Adipocyte (in vitro differentiated cells): ENCODE measurements around the gene DIAPH2.

Experiments used
- DNase-seq: peaks from one replicate; pipeline ENCODE4 v3.0.0-alpha.2; 2015; ENCODE audit warnings: low read depth
- H3K27me3 ChIP-seq: replicated peaks from 2 replicates; pipeline ENCODE4 v1.7.0; 2013; ENCODE audit warnings: mild to moderate bottlenecking, low read length, moderate library complexity; ENCODE audit not compliant: control insufficient read depth, insufficient read depth
- H3K36me3 ChIP-seq: 2 replicates; pipeline ENCODE4 v1.7.0; 2013; ENCODE audit warnings: low read length, mild to moderate bottlenecking, moderate library complexity; ENCODE audit not compliant: control insufficient read depth, insufficient read depth, severe bottlenecking
- H3K4me1 ChIP-seq: 2 replicates; pipeline ENCODE4 v1.7.0; 2013; ENCODE audit warnings: mild to moderate bottlenecking, low read length, moderate library complexity; ENCODE audit not compliant: control insufficient read depth, insufficient read depth
- H3K4me3 ChIP-seq: 2 replicates; pipeline ENCODE4 v1.7.0; 2013; ENCODE audit warnings: mild to moderate bottlenecking, low read length, moderate library complexity
- H3K9ac ChIP-seq: 2 replicates; pipeline ENCODE4 v1.7.0; 2013; ENCODE audit warnings: mild to moderate bottlenecking, low read length, moderate library complexity
- H3K9me3 ChIP-seq: 2 replicates; pipeline ENCODE4 v1.7.0; 2013; ENCODE audit warnings: mild to moderate bottlenecking, low read length, moderate library complexity; ENCODE audit not compliant: control insufficient read depth

DIAPH2 gene

GRCh38 chrX:96763608-96764007 is 79.0 kb downstream of the DIAPH2 start:
- H3K36me3 ChIP-seq, result peaks cover 2% of the 10 kb centered on the region
- H3K27me3 ChIP-seq, result peaks cover 12% of the 10 kb centered on the region
- DNase-seq, result no peak
- no peak overlapping the region for H3K4me3 ChIP-seq
- no peaks in the 10 kb centered on the region for H3K4me1 ChIP-seq
- H3K9me3 ChIP-seq, result no peaks in the 10 kb centered on the region
- H3K9ac ChIP-seq, result no peak overlapping the region

DNA sequence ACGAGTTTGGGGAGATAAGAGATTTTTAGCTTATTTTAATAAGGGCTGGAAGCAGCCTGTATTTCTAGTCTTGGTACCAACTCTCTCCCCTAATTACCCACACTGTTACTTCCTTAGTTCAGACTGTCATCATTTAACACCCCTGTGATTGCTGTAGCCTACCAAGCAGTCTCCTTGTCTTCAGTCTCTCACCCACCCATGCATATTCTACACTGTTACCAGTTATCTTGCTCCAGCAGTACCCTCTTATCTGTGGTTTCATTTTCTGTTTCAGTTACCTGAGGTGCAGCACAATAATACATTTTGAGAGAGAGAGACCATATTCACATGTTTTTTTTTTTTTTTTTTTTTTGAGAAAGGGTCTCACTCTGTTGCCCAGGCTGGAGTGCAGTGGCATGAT is 80.2 kb downstream of the DIAPH2 start:
- no peaks in the 10 kb centered on the region for H3K9me3 ChIP-seq
- peaks cover 12% of the 10 kb centered on the region for H3K27me3 ChIP-seq
- no peak overlapping the region for H3K4me3 ChIP-seq
- DNase-seq, result no peak
- H3K4me1 ChIP-seq, result peaks cover 5% of the 10 kb centered on the region
- H3K9ac ChIP-seq, result no peak overlapping the region
- H3K36me3 ChIP-seq, result peaks cover 2% of the 10 kb centered on the region

GRCh38 chrX:96770315-96770714 is 85.7 kb downstream of the DIAPH2 start:
- H3K4me3 ChIP-seq, result no peak overlapping the region
- peaks cover 9% of the 10 kb centered on the region for H3K27me3 ChIP-seq
- H3K9ac ChIP-seq, result no peak overlapping the region
- H3K4me1 ChIP-seq, result peaks cover 5% of the 10 kb centered on the region
- peaks cover 2% of the 10 kb centered on the region for H3K36me3 ChIP-seq
- no peaks in the 10 kb centered on the region for H3K9me3 ChIP-seq
- peak; percentile 64 for DNase-seq

GRCh38 chrX:96771486-96771885 is 86.8 kb downstream of the DIAPH2 start:
- Histone ChIP-seq H3K36me3 (peaks cover 2% of the 10 kb centered on the region), H3K4me1 (peaks cover 5% of the 10 kb centered on the region), H3K27me3 (peaks cover 5% of the 10 kb centered on the region), H3K4me3 (no peak overlapping the region), H3K9ac (no peak overlapping the region), H3K9me3 (no peaks in the 10 kb centered on the region)
- DNase-seq, result no peak

GRCh38 chrX:96774116-96774515 is 89.5 kb downstream of the DIAPH2 start:
- H3K9ac ChIP-seq, result no peak overlapping the region
- H3K4me1 ChIP-seq, result peaks cover 5% of the 10 kb centered on the region
- no peak for DNase-seq
- no peaks in the 10 kb centered on the region for H3K9me3 ChIP-seq
- no peaks in the 10 kb centered on the region for H3K36me3 ChIP-seq
- no peak overlapping the region for H3K4me3 ChIP-seq
- H3K27me3 ChIP-seq, result peaks cover 2% of the 10 kb centered on the region

GRCh38 chrX:96776966-96777365 is 92.3 kb downstream of the DIAPH2 start:
- no peak overlapping the region for H3K4me3 ChIP-seq
- peaks cover 4% of the 10 kb centered on the region for H3K27me3 ChIP-seq
- H3K36me3 ChIP-seq, result no peaks in the 10 kb centered on the region
- no peak overlapping the region for H3K9ac ChIP-seq
- no peaks in the 10 kb centered on the region for H3K4me1 ChIP-seq
- peak; percentile 34 for DNase-seq
- no peaks in the 10 kb centered on the region for H3K9me3 ChIP-seq

GRCh38 chrX:96791559-96791958 is 106.9 kb downstream of the DIAPH2 start:
- H3K9ac ChIP-seq, result no peak overlapping the region
- H3K4me1 ChIP-seq, result peaks cover 14% of the 10 kb centered on the region
- no peaks in the 10 kb centered on the region for H3K36me3 ChIP-seq
- H3K9me3 ChIP-seq, result no peaks in the 10 kb centered on the region
- no peaks in the 10 kb centered on the region for H3K27me3 ChIP-seq
- H3K4me3 ChIP-seq, result no peak overlapping the region
- no peak for DNase-seq

DNA sequence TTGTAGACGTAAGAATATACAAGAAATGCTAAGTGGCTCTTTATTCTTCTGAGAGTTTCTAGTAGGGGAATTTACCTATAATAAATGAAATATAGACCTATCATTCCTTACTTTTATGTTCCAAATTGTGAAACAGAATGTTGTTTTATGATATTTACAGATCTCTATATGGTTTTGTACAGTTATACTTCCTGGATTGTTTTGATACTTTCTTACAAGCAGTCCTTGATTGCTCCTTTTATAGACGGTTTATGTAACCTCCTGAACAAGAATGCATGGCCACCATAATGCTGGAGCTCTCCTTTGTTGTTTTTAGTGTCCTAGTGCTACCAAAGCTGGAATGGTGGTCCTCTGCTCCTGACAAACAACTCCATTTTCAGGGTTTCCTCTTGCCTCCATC is 107.4 kb downstream of the DIAPH2 start:
- no peaks in the 10 kb centered on the region for H3K27me3 ChIP-seq
- no peaks in the 10 kb centered on the region for H3K36me3 ChIP-seq
- H3K9ac ChIP-seq, result no peak overlapping the region
- DNase-seq, result no peak
- H3K4me3 ChIP-seq, result no peak overlapping the region
- peaks cover 14% of the 10 kb centered on the region for H3K4me1 ChIP-seq
- H3K9me3 ChIP-seq, result no peaks in the 10 kb centered on the region

DNA sequence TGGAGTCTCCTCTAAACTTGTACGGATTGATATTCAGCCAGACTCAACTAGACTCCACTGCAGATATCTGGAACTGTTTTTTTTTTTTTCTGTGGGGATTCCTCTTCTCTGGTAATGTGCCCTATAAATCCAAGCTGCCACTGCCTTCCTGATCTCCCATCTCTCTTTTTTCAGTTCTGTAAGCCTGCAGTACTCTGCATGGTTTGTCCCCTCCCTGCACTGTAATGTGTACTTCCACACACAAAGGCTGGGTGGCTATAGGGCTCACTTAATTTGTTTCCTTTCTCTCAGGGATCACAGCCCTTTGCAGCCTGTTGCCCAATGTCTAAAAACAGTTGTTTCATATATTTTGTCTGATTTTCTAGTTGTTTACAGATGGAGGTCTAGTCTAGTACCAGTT is 114.3 kb downstream of the DIAPH2 start:
- H3K9me3 ChIP-seq, result no peaks in the 10 kb centered on the region
- H3K9ac ChIP-seq, result no peak overlapping the region
- no peak overlapping the region for H3K4me3 ChIP-seq
- H3K4me1 ChIP-seq, result no peaks in the 10 kb centered on the region
- DNase-seq, result no peak
- H3K27me3 ChIP-seq, result no peaks in the 10 kb centered on the region
- H3K36me3 ChIP-seq, result no peaks in the 10 kb centered on the region

GRCh38 chrX:96807318-96807717 is 122.7 kb downstream of the DIAPH2 start:
- H3K4me1 ChIP-seq, result no peaks in the 10 kb centered on the region
- H3K36me3 ChIP-seq, result no peaks in the 10 kb centered on the region
- no peak overlapping the region for H3K4me3 ChIP-seq
- H3K27me3 ChIP-seq, result no peaks in the 10 kb centered on the region
- no peak overlapping the region for H3K9ac ChIP-seq
- DNase-seq, result no peak
- no peaks in the 10 kb centered on the region for H3K9me3 ChIP-seq

GRCh38 chrX:96820935-96821334 is 136.3 kb downstream of the DIAPH2 start:
- H3K27me3 ChIP-seq, result no peaks in the 10 kb centered on the region
- H3K4me3 ChIP-seq, result no peak overlapping the region
- no peak overlapping the region for H3K9ac ChIP-seq
- H3K4me1 ChIP-seq, result no peaks in the 10 kb centered on the region
- DNase-seq, result no peak
- H3K36me3 ChIP-seq, result no peaks in the 10 kb centered on the region
- H3K9me3 ChIP-seq, result no peaks in the 10 kb centered on the region

- no peak overlapping the region for H3K9ac ChIP-seq
- no peaks in the 10 kb centered on the region for H3K9me3 ChIP-seq
- no peaks in the 10 kb centered on the region for H3K27me3 ChIP-seq
- no peaks in the 10 kb centered on the region for H3K36me3 ChIP-seq
- no peaks in the 10 kb centered on the region for H3K4me1 ChIP-seq
- DNase-seq, result no peak
- H3K4me3 ChIP-seq, result no peak overlapping the region
Measured at GRCh38 chrX:96824166-96824565, 139.5 kb downstream of the DIAPH2 start.
